HG02970 (cell line): ENCODE measurements around the gene KRT16.

Experiments
- ATAC-seq: cut with Tn5 transposase; IDR thresholded peaks from one replicate; pipeline ENCODE4 v1.9.1; 2021; ENCODE audit warnings: mild to moderate bottlenecking, moderate library complexity, moderate number of reproducible peaks; ENCODE audit not compliant: unreplicated experiment, low FRiP score

Gene KRT16

GRCh38 chr17:41567317-41567716, 45.2 kb downstream of the KRT16 start:
- no peak for ATAC-seq

GRCh38 chr17:41565338-41565737, 47.2 kb downstream of the KRT16 start:
- no peak for ATAC-seq

GRCh38 chr17:41563607-41564170, 48.9 kb downstream of the KRT16 start:
- no peak for ATAC-seq

GRCh38 chr17:41561554-41561953, 51.0 kb downstream of the KRT16 start:
- no peak for ATAC-seq
